NCI-H187 (cell line): ENCODE results near the gene NUPR1.
"Not testable (repeated sequence)": the region's sequence is repeated elsewhere in the genome, so short reads cannot be mapped to it uniquely, and the experiment has no call there.

Experiments used
- DNase-seq, 2 experiments: peaks; one replicate each; lab custom pipeline; 2025; lab: John Stamatoyannopoulos, UW

NUPR1 gene

DNA sequence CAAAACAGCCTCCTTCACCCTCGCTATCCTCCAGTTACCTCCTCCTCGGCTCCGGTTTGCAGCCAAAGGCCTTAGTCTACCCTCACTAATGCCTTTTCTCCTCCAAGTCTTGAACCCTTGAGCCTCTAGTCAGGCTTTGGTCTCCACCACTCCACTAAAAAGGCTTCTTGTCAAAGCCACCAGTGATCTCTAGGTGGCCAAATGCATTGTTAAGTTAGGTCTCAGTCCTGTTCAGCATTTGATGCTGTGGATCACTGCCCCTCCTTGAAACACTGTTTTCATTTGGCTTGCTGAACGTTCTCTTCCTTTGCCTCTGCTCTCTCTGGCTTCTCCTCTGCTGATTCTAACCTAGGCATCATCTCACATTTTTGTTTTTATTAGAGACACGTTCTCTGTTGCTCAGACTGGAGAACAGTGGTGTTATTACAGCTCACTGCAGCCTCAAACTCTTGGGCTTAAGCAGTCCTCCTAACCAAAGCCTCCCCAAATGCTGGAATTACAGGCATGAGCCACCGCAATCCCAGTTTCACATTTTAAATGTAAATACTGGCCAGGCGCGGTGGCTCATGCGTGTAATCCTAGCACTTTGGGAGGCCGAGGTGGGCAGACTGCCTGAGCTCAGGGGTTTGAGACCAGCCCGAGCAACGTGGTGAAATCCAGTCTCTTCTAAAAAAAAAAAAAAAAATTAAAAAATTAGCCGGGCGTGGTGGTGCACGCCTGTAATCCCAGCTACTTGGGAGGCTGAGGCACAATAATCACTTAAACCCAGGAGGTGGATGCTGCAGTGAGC, 16.1 kb upstream of the NUPR1 start:
- no peak for DNase-seq

GRCh38 chr16:28553776-28554633, 15.2 kb upstream of the NUPR1 start, which contains the start of gene SGF29:
SGF29 (plus strand) TSS chr16:28553920; CDS start chr16:28581070, 27,150 bp downstream.
- DNase-seq = peak; percentile 59 to 82

GRCh38 chr16:28549301-28549899, 10.6 kb upstream of the NUPR1 start:
- DNase-seq = no peak

- no peak for DNase-seq
Observed at GRCh38 chr16:28548306-28548802, 9.6 kb upstream of the NUPR1 start.

- no peak for DNase-seq
Observed at GRCh38 chr16:28546626-28547025, 7.9 kb upstream of the NUPR1 start.

GRCh38 chr16:28545964-28546363, 7.2 kb upstream of the NUPR1 start:
- DNase-seq = not testable (repeated sequence)

DNA sequence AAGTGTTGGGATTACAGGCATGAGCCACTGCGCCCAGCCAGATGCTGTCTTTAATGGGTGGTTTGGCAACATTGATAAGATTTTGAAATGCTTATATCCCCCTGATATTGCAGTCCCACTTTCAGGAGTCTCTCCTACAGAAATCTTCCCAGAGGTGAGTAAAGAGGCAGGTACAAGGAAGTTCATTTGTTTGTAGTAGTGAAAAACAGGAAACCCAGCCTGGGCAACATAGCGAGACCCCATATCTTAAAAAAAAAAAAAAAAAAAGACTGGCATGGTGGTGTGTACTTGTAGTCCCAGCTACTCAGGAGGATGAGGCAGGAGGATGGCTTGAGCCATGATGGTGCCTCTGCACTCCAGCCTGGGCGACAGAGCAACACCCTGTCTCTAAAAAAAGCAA, 6.2 kb upstream of the NUPR1 start:
- DNase-seq = no peak

- no peak for DNase-seq
Observed at GRCh38 chr16:28543072-28543471, 4.3 kb upstream of the NUPR1 start.

- DNase-seq = no peak
Observed at GRCh38 chr16:28542646-28543045, 3.9 kb upstream of the NUPR1 start.

GRCh38 chr16:28540346-28540745, 1.6 kb upstream of the NUPR1 start:
- DNase-seq = no peak

DNA sequence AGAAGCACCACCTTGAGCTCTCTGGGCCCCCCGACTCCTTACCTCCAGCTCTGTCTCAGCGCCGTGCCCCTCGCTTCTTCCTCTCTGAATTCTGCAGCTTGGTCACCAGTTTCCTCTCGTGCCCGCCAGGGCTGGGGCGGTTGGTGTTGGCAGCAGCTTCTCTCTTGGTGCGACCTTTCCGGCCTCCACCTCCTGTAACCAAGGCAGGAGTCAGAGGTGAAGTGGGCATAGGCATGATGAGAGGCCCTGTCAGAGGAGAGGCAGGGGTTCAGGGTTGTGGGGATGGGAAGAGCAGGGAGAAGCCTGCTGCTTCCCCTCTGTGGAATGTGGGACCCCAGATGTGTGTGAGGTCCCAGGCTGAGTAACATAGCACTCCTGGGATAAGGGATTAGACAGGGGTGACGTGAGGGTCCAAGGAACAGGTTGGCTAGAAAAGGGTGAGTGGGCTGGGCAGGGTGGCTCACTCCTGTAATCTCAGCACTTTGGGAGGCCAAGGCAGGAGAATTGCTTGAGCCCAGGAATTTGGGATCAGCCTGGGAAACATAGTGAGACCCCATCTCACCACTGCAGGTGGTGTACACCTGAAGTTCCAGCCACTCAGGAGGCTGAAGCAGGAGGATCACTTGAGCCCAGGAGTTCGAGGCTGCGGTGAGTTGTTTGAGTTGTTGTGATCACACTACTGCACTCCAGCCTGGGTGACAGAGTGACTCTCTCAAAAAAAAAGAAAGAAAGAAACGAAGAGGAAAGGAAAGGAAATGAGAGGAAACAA, 626 bp downstream of the NUPR1 start:
- no peak for DNase-seq

DNA sequence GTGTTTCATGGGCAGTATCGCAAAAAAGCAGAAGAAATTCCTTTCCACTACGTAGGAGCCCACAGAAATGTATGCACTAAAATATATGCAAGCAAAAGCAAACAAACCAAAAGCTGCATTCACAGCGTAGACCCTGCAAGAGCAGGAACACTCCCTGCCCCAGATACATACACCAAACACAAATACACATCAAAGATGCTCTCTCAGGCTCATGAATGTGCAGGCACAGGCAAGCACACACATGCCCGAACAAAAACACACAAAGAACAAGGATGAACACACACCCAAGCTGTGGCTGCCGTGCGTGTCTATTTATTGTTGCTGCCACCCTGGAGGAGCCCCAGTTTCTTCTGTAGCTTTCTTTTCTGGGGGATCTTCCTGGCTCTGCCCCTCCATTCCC, 1.7 kb downstream of the NUPR1 start:
- DNase-seq = no peak

DNA sequence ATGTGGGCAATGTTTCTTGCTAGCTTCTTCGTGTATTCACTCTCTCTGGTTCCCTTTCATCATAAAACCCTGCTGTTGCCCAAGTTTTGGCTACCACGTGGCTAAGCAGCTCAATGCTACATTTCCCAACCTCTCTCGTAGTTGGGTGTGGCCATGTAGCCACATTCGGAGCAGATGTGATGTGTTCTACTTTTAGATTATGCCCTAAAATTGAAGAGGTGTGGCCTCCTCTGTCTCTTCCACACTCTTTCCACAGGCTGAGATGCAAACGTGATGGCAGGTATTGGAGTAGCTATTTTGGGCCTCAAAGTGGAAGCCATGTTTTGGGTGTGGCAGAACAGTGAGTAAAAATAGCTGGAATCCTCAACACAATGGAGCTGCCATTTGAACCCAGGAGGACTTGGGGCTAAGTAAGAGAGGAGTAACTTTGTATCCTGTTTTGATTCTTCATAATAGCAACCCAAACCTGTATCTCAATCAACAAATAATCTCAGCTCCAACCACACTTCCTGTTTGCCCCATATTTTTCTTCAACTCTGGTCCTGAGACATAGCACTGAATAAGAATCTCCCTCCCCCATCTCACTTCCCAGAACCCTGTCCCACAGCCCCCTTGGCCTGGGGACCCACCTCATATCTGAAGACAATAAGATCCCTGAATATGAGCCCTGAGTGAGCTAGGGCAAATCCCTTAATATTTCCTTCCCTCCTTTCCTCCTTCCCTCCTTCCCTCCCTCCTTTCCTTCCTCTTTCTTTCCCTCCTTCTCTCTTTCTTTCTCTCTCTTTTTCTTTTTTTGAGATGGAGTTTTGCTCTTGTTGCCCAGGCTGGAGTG, 4.0 kb downstream of the NUPR1 start:
- DNase-seq = no peak

DNA sequence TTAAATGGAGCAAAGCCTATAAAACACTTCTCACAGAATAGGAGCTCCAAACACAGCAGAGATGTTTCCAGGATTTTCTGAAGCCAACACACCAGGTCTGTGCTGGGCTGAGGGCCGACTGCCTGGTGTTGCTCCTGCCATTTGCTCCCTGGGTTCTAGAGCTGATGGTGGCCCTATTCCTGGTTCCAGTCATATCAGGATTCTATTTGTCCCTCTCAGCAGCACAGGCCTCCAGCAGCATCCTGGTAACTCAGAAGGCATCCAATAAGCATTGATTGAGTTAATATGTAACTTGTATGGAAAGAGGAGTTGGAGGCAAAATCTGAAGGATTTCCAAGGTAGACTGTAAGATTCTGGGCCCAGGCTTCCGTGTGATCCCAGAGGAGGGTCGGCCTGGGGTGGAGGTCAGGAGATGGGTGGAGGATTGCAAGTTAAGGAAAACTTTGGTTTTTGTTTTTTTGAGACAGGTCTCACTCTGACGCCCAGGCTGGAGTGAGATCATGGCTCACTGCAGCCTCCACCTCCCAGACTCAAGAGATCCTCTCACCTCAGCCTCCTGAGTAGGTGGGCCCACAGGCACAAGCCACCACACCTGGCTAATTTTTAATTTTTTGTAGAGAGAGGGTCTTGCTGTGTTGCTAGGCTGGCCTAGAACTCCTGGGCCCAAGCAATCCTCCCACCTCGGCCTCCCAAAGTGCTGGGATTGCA, 5.7 kb downstream of the NUPR1 start:
- no peak for DNase-seq

DNA sequence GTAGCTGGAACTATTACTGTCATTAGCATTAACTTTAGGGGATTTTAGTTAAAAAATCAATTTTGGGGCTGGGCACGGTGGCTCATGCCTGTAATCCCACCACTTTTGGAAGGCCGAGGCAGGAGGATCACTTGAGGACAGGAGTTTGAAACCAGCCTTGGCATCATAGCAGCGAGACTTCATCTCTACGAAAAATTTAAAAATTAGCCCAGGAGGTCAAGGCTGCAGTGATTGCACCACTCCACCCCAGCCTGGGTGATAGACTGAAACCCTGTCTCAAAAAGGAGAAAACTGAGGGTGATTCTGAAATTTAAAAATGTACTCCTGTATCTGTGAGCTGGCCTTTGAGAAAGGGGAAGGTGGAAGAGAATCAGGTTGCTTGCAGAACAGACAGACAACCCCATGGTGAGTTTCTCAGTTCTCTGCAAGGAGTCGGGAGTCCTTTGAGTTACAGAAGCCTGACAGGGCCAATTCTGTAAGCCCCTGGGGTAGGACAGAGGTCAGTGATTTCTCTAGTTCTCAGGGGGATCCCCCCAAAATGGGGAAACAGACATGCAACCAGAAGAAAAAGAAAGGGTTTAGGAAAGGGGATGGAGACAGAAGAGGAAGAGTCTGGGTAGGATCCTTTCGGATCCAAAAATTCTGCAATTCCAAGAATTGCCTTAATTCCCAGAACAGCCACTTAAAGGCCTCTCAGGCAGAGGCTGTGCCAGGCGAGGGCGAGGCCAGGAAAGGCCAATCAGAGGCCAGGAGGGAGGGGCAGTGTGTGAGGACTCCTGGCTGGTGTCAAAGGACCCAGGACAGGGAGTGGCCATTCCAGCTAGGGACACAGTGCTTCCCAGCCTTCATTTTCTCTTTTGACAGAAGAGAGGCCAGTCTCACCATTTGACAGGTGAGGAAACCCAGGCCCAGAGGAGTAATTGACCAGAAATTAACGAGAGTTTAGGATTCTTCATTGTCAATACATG, 6.7 kb downstream of the NUPR1 start:
- DNase-seq = no peak

DNA sequence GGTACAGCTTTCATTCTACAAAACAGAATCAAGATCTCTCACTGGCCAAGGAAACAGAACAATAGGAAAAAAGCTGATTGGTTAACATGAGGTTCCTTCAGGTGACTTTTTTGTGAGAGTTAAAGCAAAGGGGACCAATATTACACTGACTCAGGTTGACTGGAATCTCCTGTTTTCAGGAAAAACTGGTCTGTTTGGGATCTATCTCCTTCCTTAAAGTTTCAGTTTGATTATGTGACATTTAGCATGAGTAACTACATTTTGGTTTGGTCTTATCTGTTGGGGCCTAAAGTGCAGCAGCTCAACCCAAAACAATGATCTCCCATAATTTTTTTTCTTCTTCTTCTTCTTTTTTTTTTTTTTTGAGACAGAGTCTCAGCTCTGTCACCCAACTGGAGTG, 9.7 kb downstream of the NUPR1 start:
- DNase-seq = no peak

GRCh38 chr16:28528463-28528867, 10.3 kb downstream of the NUPR1 start:
- DNase-seq = no peak

DNA sequence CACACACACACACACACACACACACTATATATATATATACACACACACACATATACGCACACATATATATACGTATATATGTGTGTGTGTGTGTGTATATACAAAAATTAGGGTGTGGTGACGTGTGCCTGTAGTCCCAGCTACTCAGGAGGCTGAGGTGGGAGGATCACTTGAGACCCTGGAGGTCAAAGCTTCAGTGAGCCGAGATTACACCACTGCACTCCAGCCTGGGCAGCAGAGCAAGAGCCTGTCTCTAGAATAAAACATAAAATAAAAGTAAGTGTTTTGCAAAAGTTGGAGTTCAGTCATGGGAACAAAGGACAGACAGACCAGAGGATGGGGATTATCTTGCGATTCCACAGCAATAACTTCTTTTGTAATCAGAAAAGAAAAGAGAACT, 10.8 kb downstream of the NUPR1 start:
- no peak for DNase-seq
